Vagina (tissue), 2 donors: ENCODE results near the gene TMIGD2. TPM values are rescaled to one million over a fixed set of nuclear protein-coding genes. Genes with fewer than 3 reads are reported as not detected.
"Not testable (repeated sequence)": the region's sequence is repeated elsewhere in the genome, so short reads cannot be mapped to it uniquely, and the experiment has no call there.

Source experiments
- DNase-seq, 2 donors: peaks; one replicate each; pipeline ENCODE4 v3.0.0-alpha.2; 2017; ENCODE audit errors: extremely low spot score in 2 of 2
- H3K27ac ChIP-seq: fragments of 200-600 bp; sonication (generic); one replicate; pipeline ENCODE4 v1.5.1; 2019
- H3K27me3 ChIP-seq: fragments of 200-600 bp; sonication (generic); one replicate; pipeline ENCODE4 v1.5.1; 2019
- H3K36me3 ChIP-seq, 2 donors: fragments of 200-600 bp; sonication (generic); one replicate each; pipeline ENCODE4 v1.5.1; 2017 to 2019
- H3K4me1 ChIP-seq: fragments of 200-600 bp; sonication (generic); one replicate; pipeline ENCODE4 v1.5.1; 2019
- H3K4me3 ChIP-seq, 2 donors: fragments of 200-600 bp; sonication (generic); 1 replicate in 1 of 2; 2 replicates in 1 of 2; pipeline ENCODE4 v1.5.1; 2016 to 2019
- H3K9me3 ChIP-seq: fragments of 200-600 bp; sonication (generic); one replicate; pipeline ENCODE4 v1.5.1; 2019
- POLR2A ChIP-seq, 2 donors: fragments of 450-650 bp; IDR thresholded peaks; one replicate each; pipeline ENCODE4 v1.6.1; 2017; ENCODE audit warnings: antibody characterized with exemption in 2 of 2, mild to moderate bottlenecking in 2 of 2, moderate library complexity in 2 of 2
- POLR2AphosphoS5 ChIP-seq, 2 donors: sonication (generic); formaldehyde crosslinking; IDR thresholded peaks; one replicate each; pipeline ENCODE4 v1.9.0; 2017; ENCODE audit warnings: antibody characterized with exemption in 2 of 2, mild to moderate bottlenecking in 2 of 2, low read depth in 1 of 2; ENCODE audit not compliant: insufficient read depth in 1 of 2
- intact Hi-C: fragments of 100-400 bp; cut with DNase I; formaldehyde crosslinking; loops from one replicate; pipeline ENCODE4 v1.15.1; 2023
- total RNA-seq: library from RNA; depleted of rRNA; stranded (reverse); fragments of >200 nt; gene quantifications from one replicate; pipeline ENCODE4 v1.2.3, GENCODE V29; 2016
- TF ChIP-seq, protein P1 (sequence below), 3 experiments: fragments of 450-650 bp in 2 of 3; fragments of 200-600 bp in 1 of 3; sonication (generic) in 1 of 3; IDR thresholded peaks; one replicate each; pipeline ENCODE4 v1.5.1; 2017 to 2019; ENCODE audit warnings: antibody characterized with exemption in 3 of 3, mild to moderate bottlenecking in 2 of 3, moderate library complexity in 2 of 3

Gene TMIGD2
- total RNA-seq, 1 donor from 2014 or later: not detected

DNA sequence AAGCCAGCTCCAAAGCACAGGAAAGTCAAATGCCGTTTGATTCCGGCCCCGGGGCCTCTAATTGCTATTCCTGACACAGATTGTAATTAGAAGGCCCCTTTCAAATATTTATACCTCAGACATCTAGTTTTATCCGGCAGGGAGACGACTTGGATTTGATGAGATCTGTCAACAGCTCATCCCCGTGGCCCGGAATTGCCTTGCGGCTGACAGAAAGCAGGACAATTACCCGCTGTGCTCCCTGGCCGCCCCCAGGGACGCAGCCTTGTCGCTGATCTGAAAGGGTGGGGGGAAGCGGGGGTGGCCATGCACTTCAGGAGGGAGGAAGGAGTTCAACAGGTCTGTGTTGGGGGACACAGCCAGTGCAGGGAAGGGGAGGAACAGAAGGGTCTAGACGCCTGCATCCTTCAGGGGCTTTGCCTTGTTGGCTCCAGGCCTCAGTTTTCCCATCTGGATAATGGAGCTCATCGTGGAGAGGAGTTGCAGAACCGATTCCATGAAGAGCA is 24.9 kb downstream of the TMIGD2 start:
- H3K36me3 ChIP-seq: no peaks in the 10 kb centered on the region
- no peak for DNase-seq
- no peaks in the 10 kb centered on the region for H3K9me3 ChIP-seq
- no peak overlapping the region for H3K4me3 ChIP-seq
- intact Hi-C loops: loop anchor here (10.0 kb wide), 1 partner anchor 118 kb away; no protein-coding TSS in a partner anchor
- H3K27me3 ChIP-seq: peaks cover 12% of the 10 kb centered on the region
- H3K27ac ChIP-seq: no peak overlapping the region
- TF ChIP-seq, protein P1, sequence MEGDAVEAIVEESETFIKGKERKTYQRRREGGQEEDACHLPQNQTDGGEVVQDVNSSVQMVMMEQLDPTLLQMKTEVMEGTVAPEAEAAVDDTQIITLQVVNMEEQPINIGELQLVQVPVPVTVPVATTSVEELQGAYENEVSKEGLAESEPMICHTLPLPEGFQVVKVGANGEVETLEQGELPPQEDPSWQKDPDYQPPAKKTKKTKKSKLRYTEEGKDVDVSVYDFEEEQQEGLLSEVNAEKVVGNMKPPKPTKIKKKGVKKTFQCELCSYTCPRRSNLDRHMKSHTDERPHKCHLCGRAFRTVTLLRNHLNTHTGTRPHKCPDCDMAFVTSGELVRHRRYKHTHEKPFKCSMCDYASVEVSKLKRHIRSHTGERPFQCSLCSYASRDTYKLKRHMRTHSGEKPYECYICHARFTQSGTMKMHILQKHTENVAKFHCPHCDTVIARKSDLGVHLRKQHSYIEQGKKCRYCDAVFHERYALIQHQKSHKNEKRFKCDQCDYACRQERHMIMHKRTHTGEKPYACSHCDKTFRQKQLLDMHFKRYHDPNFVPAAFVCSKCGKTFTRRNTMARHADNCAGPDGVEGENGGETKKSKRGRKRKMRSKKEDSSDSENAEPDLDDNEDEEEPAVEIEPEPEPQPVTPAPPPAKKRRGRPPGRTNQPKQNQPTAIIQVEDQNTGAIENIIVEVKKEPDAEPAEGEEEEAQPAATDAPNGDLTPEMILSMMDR (IDR thresholded peaks at IDR 0.05): no peak
- TF ChIP-seq POLR2AphosphoS5 (IDR thresholded peaks at IDR 0.05; ENCODE audit: insufficient read depth in 1 of 2, low read depth in 1 of 2) (no peak), POLR2A (IDR thresholded peaks at IDR 0.05) (no peak)
- H3K4me1 ChIP-seq: peaks cover 19% of the 10 kb centered on the region

DNA sequence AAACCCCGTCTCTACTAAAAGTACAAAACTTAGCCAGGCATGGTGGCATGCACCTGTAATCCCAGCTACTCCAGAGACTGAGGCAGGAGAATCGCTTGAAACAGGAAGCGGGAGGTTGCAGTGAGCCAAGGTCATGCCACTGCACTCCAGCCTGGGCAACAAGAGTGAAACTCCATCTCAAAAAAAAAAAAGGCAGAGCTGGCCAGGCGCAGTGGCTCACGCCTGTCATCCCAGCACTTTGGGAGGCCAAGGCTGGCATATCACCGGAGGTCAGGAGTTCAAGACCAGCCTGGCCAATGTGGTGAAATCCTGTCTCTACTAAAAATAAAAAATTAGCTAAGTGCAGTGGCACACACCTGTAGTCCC is 27.9 kb downstream of the TMIGD2 start:
- not testable (repeated sequence) for H3K36me3 ChIP-seq, H3K27ac ChIP-seq, H3K27me3 ChIP-seq, H3K4me3 ChIP-seq, DNase-seq, H3K4me1 ChIP-seq, H3K9me3 ChIP-seq
- intact Hi-C loops: loop anchor here (10.0 kb wide), 1 partner anchor 120 kb away; no protein-coding TSS in a partner anchor

DNA sequence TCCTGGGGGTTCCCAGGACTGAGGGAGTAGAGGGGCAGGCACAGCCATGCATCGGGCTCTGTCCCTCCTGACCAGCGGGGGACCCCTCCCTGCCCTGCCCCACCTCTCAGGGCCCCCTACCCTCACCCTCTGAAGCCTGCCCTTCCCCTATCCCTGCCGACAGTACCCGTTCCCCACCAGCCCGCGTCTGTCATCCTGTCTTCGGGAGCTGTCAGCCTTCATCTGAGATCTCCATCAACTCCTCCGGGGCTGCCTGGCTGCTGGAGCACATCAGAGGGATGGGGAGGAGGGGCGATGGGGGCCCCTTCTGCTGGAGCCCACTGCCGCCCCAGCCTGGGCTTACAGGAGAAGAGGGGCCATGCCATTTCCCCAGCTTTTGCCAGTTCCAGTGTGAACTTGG is 29.3 kb downstream of the TMIGD2 start:
- Histone ChIP-seq H3K36me3 (peaks cover 0 to 13% of the 10 kb centered on the region in 2 donors), H3K4me1 (no peaks in the 10 kb centered on the region), H3K4me3 (no peak overlapping the region), H3K27me3 (no peaks in the 10 kb centered on the region), H3K27ac (no peak overlapping the region), H3K9me3 (no peaks in the 10 kb centered on the region)
- intact Hi-C loops: loop anchor here (10.0 kb wide), 1 partner anchor 122 kb away; no protein-coding TSS in a partner anchor
- no peak for DNase-seq
- TF ChIP-seq POLR2A (IDR thresholded peaks at IDR 0.05) (no peak), POLR2AphosphoS5 (IDR thresholded peaks at IDR 0.05; ENCODE audit: insufficient read depth in 1 of 2, low read depth in 1 of 2) (no peak)
- TF ChIP-seq, protein P1 (IDR thresholded peaks at IDR 0.05): no peak

DNA sequence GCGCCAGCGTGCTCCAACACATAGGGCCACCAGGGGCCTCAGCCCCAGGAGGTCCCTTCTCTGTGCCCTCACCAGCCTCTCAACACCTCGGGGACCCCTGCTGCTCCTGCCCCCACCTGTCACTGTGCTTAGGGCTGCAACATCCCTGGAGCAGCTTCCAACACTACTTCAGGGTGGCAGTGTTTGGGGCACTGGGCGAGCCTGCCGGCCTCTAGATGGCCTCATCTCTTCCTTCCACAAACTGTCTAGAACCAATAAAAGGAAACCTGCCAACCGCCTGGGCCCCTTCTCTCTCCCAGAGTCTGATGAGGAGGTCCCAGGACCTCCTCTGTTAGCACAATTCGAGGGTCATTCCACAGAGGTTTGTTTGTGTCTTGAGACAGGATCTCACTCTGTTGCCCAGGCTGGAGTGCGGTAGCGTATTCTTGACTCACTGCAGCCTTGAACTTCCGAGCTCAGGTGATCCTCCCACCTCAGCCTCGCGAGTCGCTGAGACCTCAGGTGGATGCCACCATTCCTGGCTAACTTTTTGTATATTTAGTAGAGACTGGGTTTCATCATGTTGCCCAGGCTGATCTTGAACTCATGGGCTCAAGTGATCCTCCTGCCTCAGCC is 33.3 kb downstream of the TMIGD2 start:
- Histone ChIP-seq H3K27me3 (no peaks in the 10 kb centered on the region), H3K36me3 (peaks cover 0 to 33% of the 10 kb centered on the region in 2 donors), H3K4me3 (no peak overlapping the region), H3K27ac (no peak overlapping the region), H3K4me1 (no peaks in the 10 kb centered on the region), H3K9me3 (no peaks in the 10 kb centered on the region)
- no peak for TF ChIP-seq POLR2AphosphoS5 (IDR thresholded peaks at IDR 0.05; ENCODE audit: insufficient read depth in 1 of 2, low read depth in 1 of 2)
- TF ChIP-seq, protein P1 (IDR thresholded peaks at IDR 0.05): no peak
- no peak for TF ChIP-seq POLR2A (IDR thresholded peaks at IDR 0.05)
- no peak for DNase-seq
- intact Hi-C loops: no loop called here

DNA sequence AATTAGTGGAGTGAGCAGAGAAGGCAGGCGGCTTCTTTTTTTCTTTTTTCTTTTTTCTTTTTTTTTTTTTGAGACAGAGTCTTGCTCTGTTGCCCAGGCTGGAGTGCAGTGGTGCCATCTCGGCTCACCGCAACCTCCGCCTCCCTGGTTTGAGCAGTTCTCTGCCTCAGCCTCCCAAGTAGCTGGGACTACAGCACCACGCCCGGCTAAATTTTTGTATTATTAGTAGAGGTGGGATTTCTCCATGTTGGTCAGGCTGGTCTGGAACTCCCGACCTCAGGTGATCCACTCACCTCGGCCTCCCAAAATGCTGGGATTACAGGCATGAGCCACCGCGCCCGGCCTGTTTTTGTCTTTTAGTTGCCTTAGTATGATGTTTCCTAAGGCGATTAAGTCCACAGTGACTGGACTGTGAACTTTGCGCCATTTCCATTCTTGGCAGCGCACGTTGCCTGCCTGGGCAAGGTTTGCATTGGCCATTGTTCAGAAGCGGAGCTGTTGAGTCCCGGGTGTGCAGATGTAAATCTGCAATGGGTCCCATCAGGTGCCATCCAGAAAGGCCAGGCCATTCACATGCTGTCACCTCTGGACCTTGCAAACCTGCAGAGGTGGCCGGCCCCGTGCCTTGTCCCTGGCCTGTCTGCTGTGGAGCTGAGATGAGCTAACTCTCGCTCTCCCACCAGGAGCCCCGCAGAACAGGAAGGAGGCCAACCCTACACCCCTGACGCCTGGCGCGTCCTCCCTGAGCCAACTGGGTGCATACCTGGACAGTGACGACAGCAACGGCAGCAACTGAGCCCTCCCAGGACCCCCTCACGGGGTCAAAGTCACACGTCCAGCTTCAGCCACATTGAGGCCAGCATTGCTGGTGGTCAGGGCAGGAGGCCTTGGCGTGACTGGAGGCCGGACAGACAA is 34.0 kb downstream of the TMIGD2 start:
- H3K4me3 ChIP-seq: no peak overlapping the region
- TF ChIP-seq POLR2AphosphoS5 (IDR thresholded peaks at IDR 0.05; ENCODE audit: insufficient read depth in 1 of 2, low read depth in 1 of 2) (no peak), POLR2A (IDR thresholded peaks at IDR 0.05) (no peak)
- no peaks in the 10 kb centered on the region for H3K4me1 ChIP-seq
- no peak for DNase-seq
- intact Hi-C loops: no loop called here
- peaks cover 0 to 38% of the 10 kb centered on the region in 2 donors for H3K36me3 ChIP-seq
- no peak overlapping the region for H3K27ac ChIP-seq
- no peaks in the 10 kb centered on the region for H3K27me3 ChIP-seq
- no peaks in the 10 kb centered on the region for H3K9me3 ChIP-seq
